Embryonic facial prominence (tissue), 1 donor: ENCODE data around the gene TBC1D22B.

Experiments
- DNase-seq: peaks from one replicate; pipeline ENCODE4 v3.0.0-alpha.2; 2016; ENCODE audit errors: extremely low spot score

Gene TBC1D22B

DNA sequence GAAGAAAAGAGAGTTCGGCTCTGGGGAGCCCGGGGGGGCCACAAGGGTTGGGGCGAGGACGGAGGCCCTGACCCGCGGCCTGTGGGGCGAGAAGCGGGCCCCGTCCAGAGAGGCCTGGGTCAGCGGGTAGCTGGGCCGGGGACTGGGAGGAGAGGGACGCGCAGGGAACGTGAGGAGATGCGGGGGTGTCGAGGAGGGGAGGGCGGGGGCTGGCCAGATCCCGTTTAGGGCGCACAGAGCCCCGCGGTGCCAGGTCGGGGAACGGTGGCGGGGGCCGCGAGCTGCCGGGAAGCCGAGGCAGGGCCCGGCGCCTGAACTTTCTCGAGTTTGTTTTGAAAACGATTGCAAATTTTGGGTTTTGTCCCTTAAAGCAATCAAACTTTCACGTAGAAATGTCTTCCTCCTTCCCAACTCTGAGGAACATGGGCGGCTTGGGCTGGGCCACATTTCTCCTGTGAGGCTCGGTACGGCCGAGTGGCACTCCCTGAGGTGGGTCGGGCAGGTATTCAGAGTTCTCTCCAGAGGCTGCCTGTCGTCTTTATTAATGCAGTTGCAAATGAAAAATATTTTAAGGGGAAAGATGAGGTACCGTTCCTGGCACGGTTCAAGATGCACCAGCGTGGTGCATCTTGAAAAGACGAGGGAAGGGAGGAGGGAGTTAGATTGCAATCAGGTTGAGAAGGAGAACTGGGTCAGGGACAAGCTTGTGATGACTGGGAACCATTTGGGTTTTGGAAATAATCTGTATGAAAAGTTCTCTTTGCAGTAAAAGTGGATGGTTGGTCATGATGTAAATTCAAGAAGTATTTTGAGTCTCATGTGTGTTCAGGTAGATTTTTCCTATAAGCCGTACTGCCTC, 97.2 kb downstream of the TBC1D22B start:
- no peak for DNase-seq

DNA sequence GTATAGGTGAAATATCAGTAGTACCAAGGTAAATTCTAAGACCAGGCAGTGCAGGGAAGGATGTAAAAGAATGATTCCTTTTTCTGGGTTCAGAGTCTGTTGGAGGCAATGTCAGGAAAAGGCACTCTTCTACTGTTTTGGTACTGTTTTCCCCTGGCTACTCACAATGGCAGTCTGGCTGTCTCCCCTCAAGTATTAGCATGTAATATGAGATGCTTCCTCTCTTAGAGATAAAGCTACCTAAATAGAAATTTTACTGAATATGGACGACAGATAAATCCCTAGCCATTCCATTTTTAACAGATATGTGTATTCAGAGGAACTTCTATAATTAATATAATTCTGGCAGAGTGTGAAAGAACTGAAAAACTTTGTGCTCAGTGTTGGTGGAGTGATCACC, 99.7 kb downstream of the TBC1D22B start:
- no peak for DNase-seq

DNA sequence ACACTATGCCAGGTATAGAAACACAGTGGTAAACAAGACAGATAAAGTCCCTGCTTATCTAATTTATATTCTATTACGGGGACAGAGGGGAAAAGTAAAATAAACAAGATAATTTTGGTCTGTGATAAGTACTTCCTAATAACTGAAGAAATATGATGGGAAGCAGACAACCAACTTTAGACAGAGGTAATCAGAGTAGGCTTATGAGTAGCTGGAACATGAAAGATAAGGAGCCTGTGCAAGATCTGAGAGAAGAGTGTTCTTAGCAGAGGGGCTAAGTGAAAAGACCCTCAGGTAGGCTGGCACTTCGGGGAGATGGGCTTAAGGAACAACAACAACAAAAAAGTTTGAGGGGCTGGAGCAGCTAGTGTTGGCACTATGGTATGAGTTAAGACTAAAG, 100.3 kb downstream of the TBC1D22B start:
- no peak for DNase-seq

DNA sequence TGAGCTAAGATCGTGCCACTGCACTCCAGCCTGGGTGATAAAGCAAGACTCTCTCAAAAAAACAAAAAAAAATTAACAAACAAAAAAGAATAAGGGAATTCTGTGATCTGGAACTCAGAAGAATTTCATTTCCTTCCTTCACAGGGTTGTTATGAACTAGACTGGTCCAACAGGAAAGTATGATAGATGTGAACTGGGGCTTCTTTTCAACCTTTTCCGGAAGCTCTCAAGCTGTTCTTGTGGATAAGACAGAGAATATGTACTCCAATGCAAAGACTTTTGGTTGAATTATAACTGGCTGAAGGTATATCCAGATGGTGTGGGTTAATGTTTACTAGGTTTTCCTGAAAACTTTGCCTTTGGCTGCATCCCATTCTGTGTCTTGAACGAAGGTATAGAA, 101.5 kb downstream of the TBC1D22B start:
- no peak for DNase-seq

DNA sequence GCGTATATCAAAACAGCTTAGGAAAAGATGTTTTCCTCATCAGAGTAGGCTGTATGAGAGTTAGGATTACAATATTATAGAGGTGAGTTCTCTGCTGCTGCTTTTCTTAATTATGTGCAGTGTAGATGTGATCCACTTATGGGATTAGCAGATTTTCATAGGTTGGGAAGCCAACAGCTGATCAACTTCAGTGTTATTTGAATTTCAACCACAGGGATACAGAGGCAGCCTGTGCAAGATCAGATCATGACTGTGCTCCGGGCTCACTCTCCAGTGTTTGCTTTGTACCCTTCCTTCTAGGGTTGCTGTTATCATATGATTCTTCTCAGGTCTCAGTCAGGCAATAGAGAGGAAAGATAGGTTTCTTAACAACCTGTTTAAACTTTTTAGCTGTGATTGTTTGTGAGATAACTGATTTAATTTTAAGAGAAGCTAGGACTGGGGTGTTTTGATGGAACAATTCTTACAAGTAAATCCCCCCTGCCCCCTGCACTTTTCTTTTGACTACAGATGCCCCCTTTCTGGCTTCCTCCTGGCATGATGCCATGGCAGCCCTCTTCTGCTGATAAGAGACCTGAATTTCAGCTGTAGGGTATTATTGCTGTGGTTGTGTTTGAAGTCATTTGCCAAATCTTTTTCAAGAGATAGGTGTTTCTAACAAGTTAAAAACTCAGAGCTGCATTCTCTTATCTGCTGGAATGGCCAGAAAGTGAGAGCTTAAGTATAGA, 104.7 kb downstream of the TBC1D22B start:
- no peak for DNase-seq

DNA sequence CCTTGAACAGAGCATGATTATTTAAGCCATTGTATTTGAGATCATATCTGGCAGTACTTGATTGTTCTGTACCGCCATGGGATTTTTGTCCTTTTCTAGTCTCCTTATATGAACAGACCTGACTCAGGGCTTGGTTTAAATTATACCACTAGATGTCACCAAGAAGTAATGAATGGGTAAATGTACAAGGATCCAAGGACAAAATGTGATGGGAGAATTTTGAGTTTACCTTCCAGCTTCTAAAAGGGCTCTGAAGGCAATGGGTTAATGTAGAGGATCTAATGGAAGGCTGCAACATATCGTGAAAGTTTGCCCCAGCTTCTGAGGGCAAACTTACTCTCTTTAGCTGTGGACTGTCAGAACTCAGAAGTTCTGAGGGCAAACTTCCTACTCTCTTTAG, 108.2 kb downstream of the TBC1D22B start:
- DNase-seq: no peak

DNA sequence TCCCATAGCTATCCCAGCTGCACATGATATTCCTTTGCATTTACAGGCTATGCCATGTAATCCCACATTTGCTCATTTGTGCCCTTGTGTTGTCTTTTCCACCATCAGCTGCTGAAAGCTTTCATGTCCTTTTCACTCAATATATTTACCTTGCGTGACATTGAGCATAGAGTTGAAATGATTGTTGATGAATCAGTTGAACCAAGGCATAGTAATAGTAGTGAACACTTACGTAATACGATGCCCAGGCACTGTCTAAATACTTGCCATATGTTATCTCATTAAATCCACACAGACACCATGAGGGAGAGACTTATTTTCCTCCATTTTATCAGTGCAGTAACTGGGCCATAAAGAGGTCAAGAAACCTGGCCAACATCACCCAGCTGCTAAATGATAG, 109.3 kb downstream of the TBC1D22B start:
- no peak for DNase-seq

DNA sequence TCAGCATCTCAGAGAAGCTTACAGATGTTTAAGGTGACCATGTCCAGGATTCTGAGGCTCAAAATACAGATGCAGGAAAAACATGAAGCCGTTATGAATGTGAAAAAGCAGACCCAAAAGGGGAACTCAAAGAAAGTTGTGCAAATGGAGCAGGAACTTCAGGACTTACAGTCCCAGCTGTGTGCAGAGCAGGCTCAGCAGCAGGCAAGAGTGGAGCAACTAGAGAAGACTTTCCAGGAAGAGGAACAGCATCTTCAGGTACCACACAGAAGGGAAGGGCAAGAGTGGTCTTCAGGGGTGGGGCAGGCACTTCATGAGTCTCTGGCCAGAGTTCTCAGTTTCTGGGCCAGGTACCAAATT, 111.4 kb downstream of the TBC1D22B start:
- DNase-seq: no peak

DNA sequence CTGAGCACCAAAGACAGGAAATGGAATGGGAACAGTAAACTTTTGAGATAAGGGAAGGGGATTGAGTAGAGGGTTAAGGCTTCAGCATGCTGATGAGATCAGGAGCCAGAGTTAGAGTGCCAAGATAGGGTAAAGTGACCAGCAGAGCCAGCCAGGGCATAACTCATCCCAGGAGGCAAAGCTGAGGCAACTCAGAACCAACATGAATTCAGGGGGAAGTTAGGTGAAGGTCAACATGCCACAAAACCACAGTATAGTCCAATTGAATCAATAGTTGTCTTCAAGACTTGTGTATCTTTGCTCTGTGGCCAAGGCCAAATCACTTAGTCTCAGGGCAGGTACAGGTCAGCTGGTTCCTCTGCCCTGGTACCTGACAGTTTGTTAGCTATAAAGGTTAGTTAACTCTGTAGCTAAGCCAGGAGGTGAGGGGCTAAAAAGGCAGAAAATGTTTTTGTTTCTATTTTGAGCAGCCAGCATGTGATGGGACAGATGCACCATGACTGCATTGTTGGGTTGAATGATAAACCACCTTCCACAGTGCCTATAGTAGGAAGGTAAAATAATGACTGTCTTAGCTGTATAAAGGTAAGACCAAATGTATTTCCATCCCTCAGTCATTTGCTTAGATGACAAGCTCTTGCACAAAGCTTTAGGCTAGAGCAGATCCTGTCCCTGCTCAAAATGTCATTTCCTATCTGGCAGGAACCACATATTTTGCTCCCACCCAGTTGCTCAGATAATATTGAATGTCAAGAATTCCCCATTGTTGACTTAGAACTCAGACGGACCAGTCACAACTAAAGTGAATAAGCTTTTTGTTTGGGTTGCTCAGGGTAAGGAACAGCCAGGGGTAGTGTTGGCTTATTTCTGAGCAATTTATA, 112.0 kb downstream of the TBC1D22B start:
- no peak for DNase-seq

DNA sequence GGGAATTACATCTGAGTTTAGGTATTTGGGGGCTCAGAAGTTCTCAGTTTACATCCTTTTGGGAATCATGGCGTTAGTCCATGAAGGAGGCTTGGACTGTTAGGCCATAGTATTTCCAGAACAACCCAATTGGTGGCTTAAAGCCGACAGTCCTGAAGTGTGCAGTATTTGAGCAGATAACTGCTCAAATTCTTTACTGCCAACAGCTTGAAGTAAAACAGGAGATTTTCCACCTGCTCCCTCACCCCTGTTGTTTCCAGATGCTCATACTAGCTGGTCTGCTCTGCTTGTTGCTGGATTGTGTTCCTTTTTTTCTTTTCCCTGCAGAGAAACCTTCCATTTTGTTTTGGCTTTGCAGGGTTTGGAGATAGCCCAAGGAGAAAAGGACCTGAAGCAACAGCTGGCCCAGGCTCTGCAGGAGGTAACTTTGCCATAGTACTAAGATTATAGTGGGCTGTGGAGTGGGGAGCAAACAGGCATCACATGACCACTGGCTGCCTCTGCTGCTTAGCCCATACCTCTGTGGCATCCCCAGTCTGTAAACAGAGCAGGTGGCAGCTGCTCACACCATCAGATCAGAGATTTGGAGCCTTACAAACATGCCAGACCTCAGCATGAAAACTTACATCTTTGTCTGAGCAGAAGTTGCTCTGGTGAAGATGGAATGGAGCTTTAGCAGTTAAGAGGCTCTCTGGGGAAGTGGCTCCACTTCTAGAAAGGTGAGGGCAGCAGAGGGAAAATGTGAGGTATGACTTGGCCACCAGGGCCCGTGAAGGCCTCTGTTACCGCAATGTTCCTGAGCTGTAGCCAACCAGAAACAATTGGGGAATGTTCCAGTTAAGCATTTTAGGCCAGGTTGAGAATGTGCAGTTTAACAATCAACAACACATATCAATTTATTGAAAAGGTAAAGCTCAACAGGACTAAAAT, 113.8 kb downstream of the TBC1D22B start:
- DNase-seq: no peak

DNA sequence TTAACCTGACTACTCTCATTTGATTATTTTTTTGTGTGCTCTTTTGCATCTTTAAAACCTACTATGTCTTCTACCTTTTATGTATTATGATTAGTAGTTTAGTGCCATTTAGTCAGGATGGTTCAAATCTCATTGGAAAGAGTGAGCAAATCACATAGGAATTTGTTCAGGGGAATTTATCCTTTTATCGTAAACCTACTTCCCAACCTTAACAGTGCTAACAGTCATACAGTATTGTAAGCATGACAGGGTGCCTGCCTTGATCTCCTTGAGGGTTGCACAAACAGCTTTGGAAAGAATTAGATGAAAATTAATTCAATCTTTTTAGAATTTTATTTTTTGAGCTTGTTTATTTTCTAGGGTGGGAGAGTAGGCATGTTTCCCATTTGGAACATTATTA, 114.5 kb downstream of the TBC1D22B start:
- DNase-seq: no peak

DNA sequence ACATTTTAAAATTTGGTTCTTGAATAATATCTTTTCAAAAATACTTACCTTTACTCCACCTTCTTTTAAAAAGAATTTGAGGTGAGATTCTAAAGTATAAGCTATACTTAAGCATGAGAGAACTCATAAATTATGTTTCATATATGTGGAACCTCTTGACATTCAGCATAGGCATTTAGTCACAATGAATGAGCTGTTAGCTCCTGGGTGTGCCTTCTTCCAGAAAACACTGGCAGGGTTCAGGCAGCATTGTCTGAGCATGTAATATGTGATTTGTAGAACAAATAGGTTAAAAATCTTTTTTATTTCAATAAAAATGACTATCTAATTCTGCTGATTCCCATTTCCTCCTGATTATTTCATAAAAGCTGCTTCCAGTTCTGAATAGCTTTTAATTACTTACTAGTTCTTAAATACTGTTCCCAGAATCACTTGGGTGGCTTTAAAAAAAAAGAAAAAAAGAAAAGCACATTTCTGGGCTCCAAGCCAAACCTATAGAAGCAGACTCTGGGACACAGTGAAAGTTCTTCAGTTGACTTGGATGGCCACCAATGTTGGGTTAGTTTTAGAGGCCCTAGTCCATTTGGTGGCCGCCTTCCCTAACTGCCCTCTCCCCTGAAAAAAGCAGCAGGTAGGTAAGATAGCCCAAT, 116.4 kb downstream of the TBC1D22B start:
- no peak for DNase-seq

DNA sequence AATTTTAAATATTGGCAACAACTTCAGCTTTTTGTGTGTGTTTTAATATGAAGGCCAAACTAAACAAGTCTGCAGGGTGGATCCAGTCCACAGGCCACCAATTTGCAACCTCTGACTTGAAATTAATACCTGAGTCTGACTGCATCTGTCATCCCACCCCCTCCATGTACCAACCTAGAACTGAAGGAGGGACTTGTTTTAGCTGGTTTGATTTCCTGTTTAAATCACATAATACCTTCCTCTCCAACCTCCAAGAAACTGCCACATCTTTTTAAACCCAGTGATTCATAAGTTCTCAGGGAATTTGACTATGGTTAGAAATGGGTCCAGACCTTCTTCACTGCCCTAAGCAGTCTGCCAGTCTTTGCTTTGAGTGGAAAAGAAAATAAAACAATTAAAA, 117.8 kb downstream of the TBC1D22B start:
- no peak for DNase-seq

DNA sequence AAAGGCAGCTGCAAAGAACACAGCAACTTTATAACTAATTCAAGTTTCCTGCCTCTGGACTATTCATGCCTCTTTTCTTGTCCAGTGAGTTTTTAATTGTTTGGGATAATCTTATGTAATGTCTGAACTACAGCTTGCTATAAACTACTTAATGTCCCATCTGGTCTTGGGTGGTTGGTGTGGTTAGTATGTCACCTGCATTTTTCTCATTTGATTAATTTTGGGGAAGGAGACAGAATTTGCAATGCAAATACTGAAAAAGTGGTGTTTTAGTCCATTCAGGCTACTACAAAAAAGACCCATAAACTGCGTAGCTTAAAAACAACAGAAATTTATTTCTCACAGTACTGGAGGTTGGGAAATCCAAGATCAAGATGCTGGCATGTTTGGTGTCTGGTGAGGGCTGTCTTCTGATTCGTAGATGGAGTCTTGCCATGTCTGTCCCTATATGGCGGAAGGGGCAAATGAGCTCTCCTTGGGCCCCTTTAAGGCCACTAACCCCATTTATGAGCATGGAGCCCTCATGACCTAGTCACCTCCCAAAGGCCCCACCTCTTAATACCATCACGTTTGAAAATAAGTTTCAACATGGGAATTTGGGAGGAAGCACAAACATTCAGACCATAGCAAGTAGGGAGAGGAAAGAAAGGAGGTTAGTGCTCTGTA, 118.6 kb downstream of the TBC1D22B start:
- no peak for DNase-seq

DNA sequence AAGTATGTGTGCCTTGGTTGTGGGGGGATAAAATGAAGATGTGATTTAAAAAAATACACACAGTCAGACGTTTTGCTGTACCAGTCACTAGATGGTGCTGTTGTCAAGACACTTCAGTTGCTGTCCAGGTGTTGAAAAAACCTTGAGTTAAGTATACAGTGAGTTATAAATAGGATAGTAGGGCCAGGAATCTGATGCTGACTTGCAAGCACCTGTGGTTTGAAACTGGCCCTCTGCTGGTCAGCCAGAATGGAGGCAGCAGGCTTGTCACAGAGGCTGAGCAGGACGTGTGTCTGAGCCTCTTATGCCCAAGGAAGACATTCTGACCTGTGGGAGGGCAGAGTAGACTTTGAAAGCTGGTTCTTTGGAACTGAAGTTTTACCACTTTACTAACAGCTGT, 124.0 kb downstream of the TBC1D22B start:
- no peak for DNase-seq
